Left hindlimb (tissue), 1 donor: Measurements from ENCODE around the gene ABRACL.
"Not testable (repeated sequence)": the region's sequence is repeated elsewhere in the genome, so short reads cannot be mapped to it uniquely, and the experiment has no call there.

ENCODE experiments used
- DNase-seq: peaks from one replicate; pipeline ENCODE4 v3.0.0-alpha.2; 2018

ABRACL gene

GRCh38 chr6:139013185-139013800 is 15.3 kb upstream of the ABRACL start:
- no peak for DNase-seq

GRCh38 chr6:139014945-139015344 is 13.6 kb upstream of the ABRACL start:
- DNase-seq = no peak

GRCh38 chr6:139016337-139017213 is 12.0 kb upstream of the ABRACL start:
- DNase-seq = no peak

GRCh38 chr6:139017227-139017626 is 11.3 kb upstream of the ABRACL start:
- no peak for DNase-seq

- no peak for DNase-seq
Measured at GRCh38 chr6:139019722-139020121, 8.8 kb upstream of the ABRACL start.

GRCh38 chr6:139020689-139021088 is 7.9 kb upstream of the ABRACL start:
- DNase-seq = no peak

- DNase-seq = not testable (repeated sequence)
Measured at GRCh38 chr6:139025416-139025815, 3.1 kb upstream of the ABRACL start.

GRCh38 chr6:139027620-139028182 is 844 bp upstream of the ABRACL start:
- DNase-seq = no peak

GRCh38 chr6:139028215-139028657 is 309 bp upstream of the ABRACL start:
- no peak for DNase-seq

GRCh38 chr6:139029470-139030227 is 1.1 kb downstream of the ABRACL start:
- peak; percentile 50 for DNase-seq

- no peak for DNase-seq
Measured at GRCh38 chr6:139030228-139030963, 1.9 kb downstream of the ABRACL start.

GRCh38 chr6:139037490-139037889 is 8.9 kb downstream of the ABRACL start:
- no peak for DNase-seq

GRCh38 chr6:139044250-139044649 is 15.7 kb downstream of the ABRACL start:
- DNase-seq = no peak

- DNase-seq = no peak
Measured at GRCh38 chr6:139047677-139048076, 19.1 kb downstream of the ABRACL start.

- not testable (repeated sequence) for DNase-seq
Measured at GRCh38 chr6:139048912-139049311, 20.4 kb downstream of the ABRACL start.

GRCh38 chr6:139050131-139050769 is 21.7 kb downstream of the ABRACL start:
- not testable (repeated sequence) for DNase-seq

- DNase-seq = no peak
Measured at GRCh38 chr6:139050770-139051313, 22.3 kb downstream of the ABRACL start.

GRCh38 chr6:139051396-139052060 is 23.0 kb downstream of the ABRACL start:
- no peak for DNase-seq

- no peak for DNase-seq
Measured at GRCh38 chr6:139053382-139053781, 24.8 kb downstream of the ABRACL start.

GRCh38 chr6:139054001-139054400 is 25.5 kb downstream of the ABRACL start:
- no peak for DNase-seq

GRCh38 chr6:139055709-139056108 is 27.2 kb downstream of the ABRACL start:
- DNase-seq = no peak
